Measurements from ENCODE around the gene SLC19A1. TPM values are rescaled to one million over a fixed set of nuclear protein-coding genes. Genes with fewer than 3 reads are reported as not detected.
A peak's percentile ranks its signal among the peaks of the same experiment; 100 is the strongest.

Gene SLC19A1
- total RNA-seq = 1 to 10 TPM; 3.6 to 7.3 (median 5.0) TPM

DNA sequence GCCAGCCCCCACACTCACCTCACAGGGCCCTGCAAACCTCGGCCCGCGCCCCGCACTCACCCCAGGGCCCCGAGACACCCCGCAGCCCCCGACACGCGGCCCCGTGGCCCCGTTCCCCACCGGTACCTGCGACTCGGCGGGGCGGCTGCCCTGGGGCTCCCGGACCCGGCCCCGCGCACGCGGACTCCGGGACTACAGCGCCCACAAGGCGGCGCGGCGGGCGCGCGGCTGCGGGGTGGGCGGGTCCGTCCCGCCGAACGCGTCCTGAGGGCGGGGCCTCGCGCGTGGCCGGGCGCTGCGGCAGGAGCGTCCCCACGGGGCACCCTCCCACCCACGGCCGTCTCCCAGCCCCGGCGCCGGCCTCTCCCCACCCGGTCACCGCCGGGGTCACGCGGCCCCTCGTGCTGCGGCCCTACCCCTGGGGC, at the start of gene SLC19A1:
TSS of gene SLC19A1 (minus strand) at position 199 of the 425 bp plus-strand sequence. CDS start 4,481 bp downstream, outside the sequence.
- peak; percentile 23 to 92 for DNase-seq (ENCODE audit: low spot score in 2 of 2)
- TF ChIP-seq POLR2A (IDR thresholded peaks at IDR 0.05) = no peak
- TF ChIP-seq, protein P1, sequence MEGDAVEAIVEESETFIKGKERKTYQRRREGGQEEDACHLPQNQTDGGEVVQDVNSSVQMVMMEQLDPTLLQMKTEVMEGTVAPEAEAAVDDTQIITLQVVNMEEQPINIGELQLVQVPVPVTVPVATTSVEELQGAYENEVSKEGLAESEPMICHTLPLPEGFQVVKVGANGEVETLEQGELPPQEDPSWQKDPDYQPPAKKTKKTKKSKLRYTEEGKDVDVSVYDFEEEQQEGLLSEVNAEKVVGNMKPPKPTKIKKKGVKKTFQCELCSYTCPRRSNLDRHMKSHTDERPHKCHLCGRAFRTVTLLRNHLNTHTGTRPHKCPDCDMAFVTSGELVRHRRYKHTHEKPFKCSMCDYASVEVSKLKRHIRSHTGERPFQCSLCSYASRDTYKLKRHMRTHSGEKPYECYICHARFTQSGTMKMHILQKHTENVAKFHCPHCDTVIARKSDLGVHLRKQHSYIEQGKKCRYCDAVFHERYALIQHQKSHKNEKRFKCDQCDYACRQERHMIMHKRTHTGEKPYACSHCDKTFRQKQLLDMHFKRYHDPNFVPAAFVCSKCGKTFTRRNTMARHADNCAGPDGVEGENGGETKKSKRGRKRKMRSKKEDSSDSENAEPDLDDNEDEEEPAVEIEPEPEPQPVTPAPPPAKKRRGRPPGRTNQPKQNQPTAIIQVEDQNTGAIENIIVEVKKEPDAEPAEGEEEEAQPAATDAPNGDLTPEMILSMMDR (IDR thresholded peaks at IDR 0.05) = no peak
- intact Hi-C loops (cut with DNase I; ENCODE audit: low total_unique reads) = no loop called here
- H3K4me3 ChIP-seq (ENCODE audit: low read depth, poor library complexity, severe bottlenecking) = peak within 1 kb of the TSS; percentile 48
- 0 to 2% methylated on average over 9 to 24 of the region's 59 CpGs for WGBS, 2 donors

DNA sequence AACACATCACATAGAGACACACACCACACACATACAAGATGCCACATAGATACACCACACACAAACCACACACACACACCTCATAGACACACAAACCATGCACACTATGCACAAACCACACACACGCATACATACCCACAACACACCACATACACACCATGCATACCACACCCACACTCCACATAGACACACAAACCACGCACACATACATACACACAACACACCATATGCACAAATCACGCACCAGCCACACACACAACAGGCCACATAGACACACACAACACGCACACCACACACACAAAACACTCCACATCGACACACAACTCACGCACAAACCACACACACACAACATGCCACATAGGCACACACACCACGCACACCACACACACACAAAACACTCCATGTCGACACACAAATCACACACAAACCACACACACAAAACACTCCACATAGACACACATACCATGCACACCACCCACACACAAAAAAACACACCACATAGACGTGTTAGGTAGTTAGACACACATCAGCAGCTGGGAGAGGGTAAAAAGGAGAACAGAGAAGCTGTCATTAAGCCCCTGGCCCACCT, 49.5 kb upstream of the SLC19A1 start:
- WGBS, 2 donors = 80 to 81% methylated on average over 9 of the region's 9 CpGs
- peak in 1 of 2 donors; percentile 40 for DNase-seq (ENCODE audit: low spot score in 2 of 2)
- TF ChIP-seq POLR2A (IDR thresholded peaks at IDR 0.05) = no peak
- TF ChIP-seq, protein P1 (IDR thresholded peaks at IDR 0.05) = no peak
- intact Hi-C loops (cut with DNase I; ENCODE audit: low total_unique reads) = no loop called here
- no peak overlapping the region for H3K4me3 ChIP-seq (ENCODE audit: low read depth, poor library complexity, severe bottlenecking)

DNA sequence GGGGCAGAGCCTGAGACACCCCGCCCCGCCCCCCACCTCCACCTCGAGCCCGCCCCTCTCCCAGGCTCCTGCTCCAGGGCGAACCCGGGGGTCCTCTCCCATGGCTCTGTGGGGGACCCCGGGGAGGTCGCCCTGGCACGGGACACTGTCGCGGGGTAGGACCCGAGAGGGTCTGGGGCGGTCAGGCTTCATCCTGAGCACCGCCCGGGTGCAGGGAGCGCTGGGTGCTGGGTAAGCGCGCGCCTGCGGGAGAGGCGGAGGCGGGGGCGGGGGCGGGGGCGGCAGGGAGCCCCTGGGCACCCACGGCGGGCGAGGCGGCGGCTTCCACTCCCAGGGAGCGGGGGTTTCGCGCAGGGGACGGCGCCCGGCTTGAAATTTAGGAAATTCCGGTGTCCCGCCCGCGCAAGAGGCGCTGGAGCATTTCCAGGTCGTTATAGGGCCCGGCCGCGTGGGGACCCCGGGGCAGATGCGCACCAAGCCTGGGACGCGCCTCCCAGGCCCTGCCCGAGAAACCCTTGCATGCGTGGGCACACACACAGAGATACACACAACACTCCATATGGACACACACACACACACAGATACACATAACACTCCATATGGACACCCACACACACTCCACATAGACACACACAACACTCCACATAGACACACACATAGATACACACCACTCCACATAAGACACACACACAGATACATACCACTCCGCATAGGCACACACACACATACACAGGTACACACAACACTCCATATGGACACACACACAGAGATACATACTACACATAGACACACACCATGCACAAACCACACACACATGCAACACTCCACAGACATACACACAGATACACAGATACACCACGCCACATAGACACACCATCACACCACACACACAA, 48.7 kb upstream of the SLC19A1 start:
- WGBS, 2 donors = 13 to 22% methylated on average over 8 to 17 of the region's 53 CpGs
- DNase-seq (ENCODE audit: low spot score in 2 of 2) = peak in 1 of 2 donors; percentile 84
- intact Hi-C loops (cut with DNase I; ENCODE audit: low total_unique reads) = no loop called here

DNA sequence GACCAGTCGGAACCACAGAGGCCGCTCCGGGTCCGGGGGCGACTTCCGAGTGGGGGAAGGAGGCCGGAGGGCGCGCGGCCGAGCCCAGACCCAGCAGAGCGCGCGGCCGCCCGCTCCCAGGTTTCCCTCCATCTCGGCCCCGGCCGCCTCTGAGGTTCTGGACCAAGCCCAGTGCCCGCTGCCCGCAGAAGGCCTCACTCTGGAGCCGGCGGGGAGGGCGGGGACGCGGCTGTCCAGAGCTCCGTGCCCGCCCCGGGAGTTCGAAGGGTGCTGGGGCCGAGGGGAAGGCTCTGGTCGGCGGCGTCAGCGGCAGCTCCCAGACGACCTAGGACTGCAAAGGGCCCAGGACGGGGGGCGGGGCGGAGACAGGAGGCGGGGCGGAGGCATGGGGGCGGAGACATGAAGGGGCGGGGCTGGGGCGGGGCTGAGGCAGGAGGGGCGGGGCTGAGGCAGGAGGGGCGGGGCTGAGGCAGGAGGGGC, 48.0 kb upstream of the SLC19A1 start:
- WGBS, 2 donors = 0% methylated on average over 4 to 12 of the region's 46 CpGs
- no peak for TF ChIP-seq POLR2A (IDR thresholded peaks at IDR 0.05)
- TF ChIP-seq, protein P1 (IDR thresholded peaks at IDR 0.05) = no peak
- intact Hi-C loops (cut with DNase I; ENCODE audit: low total_unique reads) = no loop called here
- DNase-seq (ENCODE audit: low spot score in 2 of 2) = peak in 1 of 2 donors; percentile 88
- H3K4me3 ChIP-seq (ENCODE audit: low read depth, poor library complexity, severe bottlenecking) = no peak overlapping the region

More for the DNA sequence above, 48.7 kb upstream of the SLC19A1 start:
- no peak for TF ChIP-seq POLR2A (IDR thresholded peaks at IDR 0.05)
- TF ChIP-seq, protein P1 (IDR thresholded peaks at IDR 0.05) = no peak
- H3K4me3 ChIP-seq (ENCODE audit: low read depth, poor library complexity, severe bottlenecking) = no peak overlapping the region

DNA sequence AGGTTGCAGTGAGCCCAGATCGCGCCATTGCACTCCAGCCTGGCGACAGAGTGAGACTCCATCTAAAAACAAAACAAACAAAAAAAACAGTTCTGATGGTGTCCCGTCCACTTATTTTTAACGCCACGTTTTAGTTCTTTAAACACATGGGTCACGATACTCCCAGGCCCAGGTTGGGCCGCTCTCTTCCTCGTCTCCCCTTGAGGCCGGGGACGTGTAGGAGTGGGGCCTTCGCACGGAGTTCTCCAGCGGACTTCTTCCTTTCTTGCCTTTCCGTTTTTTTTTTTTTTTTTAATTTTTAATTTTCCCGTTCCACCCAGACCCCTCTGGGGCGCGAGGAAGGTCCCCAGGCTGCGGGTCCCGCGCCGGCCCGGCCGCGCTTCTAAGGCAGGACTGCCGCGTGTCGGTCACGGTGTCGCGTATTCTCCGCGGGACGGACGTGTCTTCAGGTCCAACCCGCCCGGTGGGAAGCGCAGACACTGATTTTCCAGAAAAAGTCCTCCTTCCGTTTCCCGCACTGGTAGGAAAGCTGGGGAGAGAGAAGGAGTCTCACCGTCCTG, 47.5 kb upstream of the SLC19A1 start:
- no peak overlapping the region for H3K4me3 ChIP-seq (ENCODE audit: low read depth, poor library complexity, severe bottlenecking)
- TF ChIP-seq, protein P1 (IDR thresholded peaks at IDR 0.05) = no peak
- TF ChIP-seq POLR2A (IDR thresholded peaks at IDR 0.05) = no peak
- 41 to 43% methylated on average over 40 to 41 of the region's 41 CpGs for WGBS, 2 donors
- intact Hi-C loops (cut with DNase I; ENCODE audit: low total_unique reads) = no loop called here
- DNase-seq (ENCODE audit: low spot score in 2 of 2) = no peak
